GM19372 (cell line): ENCODE data around the gene CLDN20.
"Not testable (repeated sequence)": the region's sequence is repeated elsewhere in the genome, so short reads cannot be mapped to it uniquely, and the experiment has no call there.

Source experiments
- ATAC-seq: cut with Tn5 transposase; IDR thresholded peaks from one replicate; pipeline ENCODE4 v1.9.1; 2021; ENCODE audit warnings: mild to moderate bottlenecking, low read depth, moderate library complexity; ENCODE audit not compliant: unreplicated experiment

The CLDN20 gene

DNA sequence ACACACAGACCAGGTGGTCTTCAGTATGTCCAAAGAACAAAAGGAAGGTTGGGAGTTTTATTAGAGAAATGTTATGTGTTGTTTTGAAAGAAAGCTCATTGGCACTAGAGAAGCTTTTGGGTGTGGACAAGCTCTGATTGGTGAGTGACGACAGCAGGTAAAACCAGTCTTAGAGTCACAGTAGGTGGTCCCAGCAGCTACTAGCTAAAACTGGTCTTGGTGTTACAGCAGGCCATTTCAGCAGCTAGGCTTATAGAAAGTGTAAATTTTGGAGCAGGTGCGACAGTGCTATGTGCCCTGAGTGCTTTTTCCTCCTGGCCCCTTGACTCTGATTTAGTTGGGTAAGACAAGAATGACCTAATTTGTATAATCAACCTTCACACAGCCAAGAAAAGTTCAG is 3.6 kb downstream of the CLDN20 start:
- ATAC-seq: no peak

- not testable (repeated sequence) for ATAC-seq
Measured at GRCh38 chr6:155268088-155268867, 4.5 kb downstream of the CLDN20 start.

DNA sequence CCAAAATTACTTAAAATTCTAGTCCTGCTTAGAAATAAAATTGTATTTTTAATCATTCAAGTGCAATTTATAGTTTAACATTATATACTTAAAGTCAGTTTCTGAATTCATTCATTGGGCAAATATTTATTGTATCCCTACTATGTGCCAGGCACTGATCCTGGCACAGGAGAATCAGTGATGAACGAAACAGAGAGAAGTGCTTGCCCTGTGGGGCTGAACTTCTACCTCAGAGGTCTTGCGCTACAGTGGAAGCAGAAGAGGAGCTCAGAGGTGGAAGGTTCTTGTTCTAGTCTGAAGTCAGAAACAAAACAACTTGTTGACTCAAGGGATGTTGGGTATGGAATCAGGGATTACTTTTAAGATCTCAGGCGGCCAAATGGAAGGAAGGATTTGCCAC is 6.0 kb downstream of the CLDN20 start:
- no peak for ATAC-seq

DNA sequence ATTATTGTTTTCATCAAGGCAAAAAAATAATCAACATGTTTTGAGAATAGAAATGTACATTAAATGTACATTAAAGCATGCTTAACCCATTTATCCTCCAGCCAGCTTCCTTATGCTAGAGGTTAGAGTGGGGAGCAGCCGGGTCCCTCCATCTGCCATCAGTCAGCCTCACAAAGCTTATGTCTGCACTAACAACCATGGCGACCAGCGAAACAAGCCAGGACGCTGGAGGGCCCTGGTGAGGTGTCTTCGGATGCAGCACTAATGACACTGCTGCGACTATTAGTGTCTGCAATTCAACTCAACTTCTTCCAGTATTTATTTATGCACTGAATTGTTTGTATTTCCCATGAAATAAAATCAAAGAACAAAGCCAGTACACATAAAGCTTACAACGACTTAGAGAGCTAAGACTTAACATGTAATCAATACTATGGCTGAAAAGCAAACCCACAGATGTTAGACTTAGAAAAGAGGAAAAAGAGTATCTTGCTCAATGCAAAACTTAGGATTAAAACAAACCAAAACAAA is 6.8 kb downstream of the CLDN20 start:
- ATAC-seq: no peak

GRCh38 chr6:155271145-155271544 is 7.3 kb downstream of the CLDN20 start:
- no peak for ATAC-seq

- ATAC-seq: no peak
Measured at GRCh38 chr6:155272353-155273232, 8.8 kb downstream of the CLDN20 start.

DNA sequence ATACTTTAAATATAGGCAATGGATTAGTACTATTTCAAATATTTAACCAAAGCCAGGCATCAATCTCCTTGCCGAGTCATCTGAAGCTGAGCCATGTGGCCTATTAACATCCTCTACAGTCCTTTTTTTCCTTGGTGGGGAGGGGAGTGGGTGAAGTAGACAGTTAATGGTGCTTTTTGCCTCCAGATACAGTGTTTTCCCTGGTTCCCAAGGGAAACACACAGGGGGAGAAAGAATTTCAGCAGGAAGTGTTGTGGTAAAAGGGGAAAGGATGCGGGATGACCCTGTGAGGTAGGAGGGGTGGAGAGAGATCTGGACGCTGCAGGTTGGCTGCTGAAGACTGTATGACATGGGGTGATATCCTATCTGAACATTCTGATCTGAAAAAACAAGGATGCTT is 9.6 kb downstream of the CLDN20 start:
- ATAC-seq: no peak

DNA sequence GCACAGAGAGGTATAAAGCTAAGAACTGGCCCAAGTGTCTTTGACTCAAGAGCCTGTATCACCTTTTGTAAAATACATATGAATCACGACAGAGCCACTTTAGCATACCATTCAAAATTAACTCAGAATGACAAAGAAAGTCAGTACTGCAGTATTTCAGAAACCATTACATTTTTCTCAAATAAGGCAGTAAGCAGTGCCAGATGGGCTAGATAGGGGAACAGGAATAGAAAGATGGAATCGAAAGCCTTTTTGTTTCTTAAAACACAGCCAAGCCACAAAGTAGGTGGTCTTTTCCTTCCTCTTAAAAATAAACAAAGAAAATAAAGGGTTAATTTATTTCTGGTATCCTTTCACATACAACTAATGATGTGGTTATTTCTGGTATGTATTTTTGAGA is 10.3 kb downstream of the CLDN20 start:
- no peak for ATAC-seq

- ATAC-seq: no peak
Measured at GRCh38 chr6:155274533-155274932, 10.7 kb downstream of the CLDN20 start.

DNA sequence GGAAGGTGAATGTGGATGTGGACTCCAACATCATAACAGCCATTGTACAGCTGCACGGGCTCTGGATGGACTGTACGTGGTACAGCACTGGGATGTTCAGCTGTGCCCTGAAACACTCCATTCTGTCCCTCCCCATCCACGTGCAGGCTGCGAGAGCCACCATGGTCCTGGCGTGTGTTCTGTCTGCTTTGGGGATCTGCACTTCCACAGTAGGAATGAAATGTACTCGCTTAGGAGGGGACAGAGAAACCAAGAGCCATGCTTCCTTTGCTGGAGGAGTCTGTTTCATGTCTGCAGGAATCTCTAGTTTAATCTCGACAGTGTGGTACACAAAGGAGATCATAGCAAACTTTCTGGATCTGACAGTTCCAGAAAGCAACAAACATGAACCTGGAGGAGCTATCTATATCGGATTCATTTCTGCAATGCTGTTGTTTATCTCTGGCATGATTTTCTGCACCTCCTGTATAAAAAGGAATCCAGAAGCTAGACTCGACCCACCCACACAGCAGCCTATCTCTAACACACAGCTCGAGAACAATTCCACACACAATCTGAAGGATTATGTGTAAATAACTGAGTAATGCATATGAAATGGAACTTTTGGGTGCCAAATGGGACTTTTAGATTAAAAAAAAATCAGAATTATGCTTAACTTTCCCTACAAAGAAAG is 12.1 kb downstream of the CLDN20 start:
- ATAC-seq: no peak

DNA sequence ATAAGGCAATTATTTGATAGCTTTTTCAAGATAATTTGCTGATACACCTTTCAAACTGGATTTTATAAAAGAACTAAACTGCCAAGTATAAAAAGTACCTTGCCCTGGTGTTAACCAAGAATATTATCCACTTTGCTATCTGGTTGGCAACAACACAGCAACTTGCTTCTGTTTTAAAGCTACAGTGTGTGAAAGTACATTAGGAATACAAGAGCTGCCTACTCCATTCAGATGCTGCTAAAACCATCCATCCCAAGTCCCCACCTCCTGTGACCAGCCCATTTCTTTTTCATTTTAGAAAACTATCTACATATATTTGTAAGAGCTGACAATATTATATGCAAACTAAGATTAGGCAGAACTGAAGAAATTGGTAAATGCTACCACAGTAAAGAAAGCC is 12.8 kb downstream of the CLDN20 start:
- ATAC-seq: no peak

GRCh38 chr6:155278319-155279049 is 14.7 kb downstream of the CLDN20 start:
- no peak for ATAC-seq

- ATAC-seq: no peak
Measured at GRCh38 chr6:155284775-155285174, 21.0 kb downstream of the CLDN20 start.

DNA sequence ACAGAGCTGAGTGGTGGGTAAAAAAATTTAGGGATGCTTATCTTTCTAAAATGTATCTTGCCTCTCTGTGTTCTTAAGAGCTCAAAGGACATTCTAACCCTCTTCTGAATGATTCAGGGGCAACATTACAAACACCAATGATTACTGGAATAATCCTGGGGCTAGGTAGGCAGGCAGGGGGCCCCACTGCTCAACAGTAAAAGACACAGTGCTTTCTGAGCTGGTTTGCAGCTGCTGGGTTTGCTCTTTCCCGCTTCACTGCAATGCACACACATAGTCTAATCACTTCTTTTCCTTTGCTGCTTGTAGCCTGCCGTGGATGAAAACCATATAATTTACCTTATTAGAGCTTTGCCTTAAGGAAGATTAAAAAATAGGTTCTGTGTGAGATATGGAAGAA is 23.9 kb downstream of the CLDN20 start:
- no peak for ATAC-seq

- no peak for ATAC-seq
Measured at GRCh38 chr6:155290491-155290890, 26.7 kb downstream of the CLDN20 start.

GRCh38 chr6:155291291-155291690 is 27.5 kb downstream of the CLDN20 start:
- ATAC-seq: no peak

DNA sequence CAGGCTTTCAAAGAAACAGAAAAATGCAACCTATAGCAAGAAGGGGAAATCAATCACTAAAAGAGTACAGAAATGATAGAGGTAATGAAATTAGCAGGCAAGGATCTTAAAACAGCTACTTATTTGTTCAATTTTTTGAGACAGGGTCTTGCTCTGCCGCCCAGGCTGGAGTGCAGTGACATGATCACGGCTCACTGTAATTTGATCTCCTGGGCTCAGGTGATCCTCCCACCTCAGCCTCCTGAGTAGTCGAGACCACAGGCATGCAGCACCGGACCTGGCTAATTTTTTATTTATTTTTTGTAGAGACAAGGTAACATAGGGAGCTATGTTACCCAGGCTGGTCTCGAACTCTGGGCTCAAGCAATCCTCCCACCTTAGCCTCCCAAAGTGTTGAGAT is 28.9 kb downstream of the CLDN20 start:
- no peak for ATAC-seq

GRCh38 chr6:155297669-155298068 is 33.9 kb downstream of the CLDN20 start:
- no peak for ATAC-seq

- no peak for ATAC-seq
Measured at GRCh38 chr6:155301867-155302266, 38.1 kb downstream of the CLDN20 start.

DNA sequence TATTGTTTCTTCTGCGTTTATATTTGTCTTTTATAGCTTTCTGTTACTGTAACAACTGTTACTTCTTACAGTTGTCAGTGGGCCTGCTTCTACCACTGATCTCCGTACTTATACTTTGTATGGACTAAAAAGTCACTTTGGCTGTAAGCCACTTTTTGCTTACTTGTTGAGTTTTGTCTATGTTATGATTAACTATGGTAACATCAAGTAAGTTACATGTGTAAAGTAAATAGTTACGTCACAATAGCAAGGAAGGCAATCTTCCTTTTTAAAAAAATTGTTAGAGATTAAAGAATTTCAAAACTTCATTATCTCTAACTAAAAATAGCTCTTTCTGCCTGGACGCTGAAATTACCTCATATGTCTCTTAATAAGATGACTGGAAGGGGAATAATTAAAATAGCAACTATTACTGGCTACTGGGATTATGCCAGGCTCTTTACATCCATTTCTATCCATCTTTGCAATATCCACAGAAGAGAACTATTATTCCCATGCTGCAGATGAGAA is 39.6 kb downstream of the CLDN20 start:
- no peak for ATAC-seq
